K562 (cell line): ENCODE measurements around the gene FOXD3.

Experiments
- ARHGAP35 ChIP-seq: fragments of 450-650 bp; IDR thresholded peaks from 2 replicates; pipeline ENCODE4 v1.6.1; 2018; ENCODE audit not compliant: partially characterized antibody
- DMBX1 ChIP-seq: fragments of 250-450 bp; sonication (Bioruptor Pico); IDR thresholded peaks from 2 replicates; pipeline ENCODE4 v1.8.0; 2022; ENCODE audit warnings: inconsistent platforms, mild to moderate bottlenecking, moderate library complexity, borderline replicate concordance
- ETV5 ChIP-seq: sonication (generic); formaldehyde crosslinking; IDR thresholded peaks from 2 replicates; pipeline ENCODE4 v1.4.0; 2020; ENCODE audit warnings: low read depth, mild to moderate bottlenecking, missing genetic modification reagents
- HMG20A ChIP-seq: fragments of 450-650 bp; formaldehyde crosslinking; conservative IDR thresholded peaks from 2 replicates; pipeline ENCODE4 v1.4.0; 2020; ENCODE audit warnings: mild to moderate bottlenecking, mixed read lengths
- MTF1 ChIP-seq: fragments of 250-450 bp; sonication (Bioruptor Pico); IDR thresholded peaks from 2 replicates; pipeline ENCODE4 v1.9.0; 2021; ENCODE audit warnings: moderate library complexity, mild to moderate bottlenecking, inconsistent platforms, borderline replicate concordance
- NFYB ChIP-seq: IDR thresholded peaks from 2 replicates; pipeline ENCODE4 v1.6.1; 2011; ENCODE audit warnings: mild to moderate bottlenecking, moderate library complexity; ENCODE audit not compliant: insufficient read length; ENCODE audit errors: extremely low read depth
- ZBTB1 ChIP-seq: sonication (generic); formaldehyde crosslinking; IDR thresholded peaks from 2 replicates; pipeline ENCODE4 v1.8.1; 2023; ENCODE audit warnings: missing genetic modification reagents, low read depth, mild to moderate bottlenecking, borderline replicate concordance
- TF ChIP-seq, protein P1 (sequence below), 3 experiments: IDR thresholded peaks in 2 of 3; conservative IDR thresholded peaks in 1 of 3; 2 replicates each; pipeline ENCODE4 v1.5.1; 2011 to 2012; ENCODE audit warnings: low read length in 3 of 3, mild to moderate bottlenecking in 3 of 3, control low read depth in 2 of 3, improper control_type of control experiment in 1 of 3, inconsistent platforms in 1 of 3, low read depth in 1 of 3, mixed read lengths in 1 of 3, moderate library complexity in 1 of 3; ENCODE audit not compliant: insufficient read depth in 2 of 3
- TF ChIP-seq, protein P2 (sequence below): fragments of 250-450 bp; sonication (Bioruptor Pico); IDR thresholded peaks from 2 replicates; pipeline ENCODE4 v1.8.0; 2022; ENCODE audit warnings: inconsistent platforms

DNA sequence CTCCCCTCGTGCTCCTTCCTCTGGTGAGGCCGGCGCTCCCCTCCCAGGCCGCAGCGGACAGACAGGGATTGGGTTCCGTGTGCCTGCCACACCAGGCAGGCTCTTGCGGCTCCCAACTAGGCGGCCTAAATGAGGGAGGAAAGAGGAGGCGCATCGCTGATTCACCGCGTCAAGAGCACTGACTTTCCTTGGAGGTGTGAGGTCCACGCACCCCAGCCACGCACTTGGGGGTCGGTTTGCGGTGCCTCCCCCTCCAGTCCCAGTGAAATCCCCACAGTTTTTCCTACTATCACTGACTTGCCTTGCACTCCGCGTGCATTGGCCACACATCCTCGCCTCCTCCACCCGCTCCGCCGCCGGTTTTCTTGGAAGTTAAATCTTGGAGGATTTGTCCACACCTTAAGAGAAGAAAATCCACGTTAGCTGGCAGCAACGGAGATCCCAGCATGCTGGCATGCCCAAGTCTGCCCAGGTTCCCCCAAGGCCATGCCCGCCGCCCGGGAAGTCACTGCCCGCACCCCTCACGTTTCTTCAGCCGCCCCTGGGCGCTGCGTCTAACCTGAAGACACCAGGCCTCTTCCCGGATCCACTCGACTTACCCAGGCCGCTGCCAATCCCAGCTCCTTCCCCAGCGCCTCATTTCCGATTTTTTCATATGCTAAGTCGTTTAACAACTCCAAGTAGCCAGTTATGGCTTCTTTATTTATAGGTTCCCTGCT is 1.1 kb upstream of the FOXD3 start:
- no peak for TF ChIP-seq NFYB
- TF ChIP-seq DMBX1 (CRISPR knock-in tag), result no peak
- TF ChIP-seq, protein P1, sequence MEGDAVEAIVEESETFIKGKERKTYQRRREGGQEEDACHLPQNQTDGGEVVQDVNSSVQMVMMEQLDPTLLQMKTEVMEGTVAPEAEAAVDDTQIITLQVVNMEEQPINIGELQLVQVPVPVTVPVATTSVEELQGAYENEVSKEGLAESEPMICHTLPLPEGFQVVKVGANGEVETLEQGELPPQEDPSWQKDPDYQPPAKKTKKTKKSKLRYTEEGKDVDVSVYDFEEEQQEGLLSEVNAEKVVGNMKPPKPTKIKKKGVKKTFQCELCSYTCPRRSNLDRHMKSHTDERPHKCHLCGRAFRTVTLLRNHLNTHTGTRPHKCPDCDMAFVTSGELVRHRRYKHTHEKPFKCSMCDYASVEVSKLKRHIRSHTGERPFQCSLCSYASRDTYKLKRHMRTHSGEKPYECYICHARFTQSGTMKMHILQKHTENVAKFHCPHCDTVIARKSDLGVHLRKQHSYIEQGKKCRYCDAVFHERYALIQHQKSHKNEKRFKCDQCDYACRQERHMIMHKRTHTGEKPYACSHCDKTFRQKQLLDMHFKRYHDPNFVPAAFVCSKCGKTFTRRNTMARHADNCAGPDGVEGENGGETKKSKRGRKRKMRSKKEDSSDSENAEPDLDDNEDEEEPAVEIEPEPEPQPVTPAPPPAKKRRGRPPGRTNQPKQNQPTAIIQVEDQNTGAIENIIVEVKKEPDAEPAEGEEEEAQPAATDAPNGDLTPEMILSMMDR (IDR thresholded peaks at IDR 0.05 in 2 of 3, conservative IDR thresholded peaks at IDR 0.05 in 1 of 3; ENCODE audit: insufficient read depth in 2 of 3, low read depth in 1 of 3, low read length in 3 of 3), result no peak
- no peak for TF ChIP-seq ETV5 (CRISPR knock-in tag)
- TF ChIP-seq HMG20A (CRISPR knock-in tag), result no peak
- TF ChIP-seq ARHGAP35, result no peak
- TF ChIP-seq ZBTB1 (CRISPR knock-in tag), result no peak
- no peak for TF ChIP-seq MTF1
- TF ChIP-seq, protein P2, sequence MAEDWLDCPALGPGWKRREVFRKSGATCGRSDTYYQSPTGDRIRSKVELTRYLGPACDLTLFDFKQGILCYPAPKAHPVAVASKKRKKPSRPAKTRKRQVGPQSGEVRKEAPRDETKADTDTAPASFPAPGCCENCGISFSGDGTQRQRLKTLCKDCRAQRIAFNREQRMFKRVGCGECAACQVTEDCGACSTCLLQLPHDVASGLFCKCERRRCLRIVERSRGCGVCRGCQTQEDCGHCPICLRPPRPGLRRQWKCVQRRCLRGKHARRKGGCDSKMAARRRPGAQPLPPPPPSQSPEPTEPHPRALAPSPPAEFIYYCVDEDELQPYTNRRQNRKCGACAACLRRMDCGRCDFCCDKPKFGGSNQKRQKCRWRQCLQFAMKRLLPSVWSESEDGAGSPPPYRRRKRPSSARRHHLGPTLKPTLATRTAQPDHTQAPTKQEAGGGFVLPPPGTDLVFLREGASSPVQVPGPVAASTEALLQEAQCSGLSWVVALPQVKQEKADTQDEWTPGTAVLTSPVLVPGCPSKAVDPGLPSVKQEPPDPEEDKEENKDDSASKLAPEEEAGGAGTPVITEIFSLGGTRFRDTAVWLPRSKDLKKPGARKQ (CRISPR knock-in tag), result no peak
